Stimulated activated CD8-positive, alpha-beta memory T cell treated with anti-CD3 and anti-CD28 coated beads, Interleukin-2, amount 100 ng/mL, for 48 hours (primary cell): Measurements from ENCODE around the gene DNAH1.

Experiments used
- DNase-seq, 2 donors: peaks; one replicate each; pipeline ENCODE4 v3.0.0-alpha.2; 2020; ENCODE audit warnings: low read depth in 2 of 2

The DNAH1 gene

GRCh38 chr3:52357151-52358080, 41.3 kb downstream of the DNAH1 start:
- DNase-seq: no peak

- DNase-seq: no peak
Measured at GRCh38 chr3:52358362-52358940, 42.3 kb downstream of the DNAH1 start.

- no peak for DNase-seq
Measured at GRCh38 chr3:52359116-52359855, 43.2 kb downstream of the DNAH1 start.

GRCh38 chr3:52361011-52361410, 44.9 kb downstream of the DNAH1 start:
- no peak for DNase-seq

GRCh38 chr3:52361454-52361853, 45.3 kb downstream of the DNAH1 start:
- DNase-seq: no peak

GRCh38 chr3:52361898-52362297, 45.8 kb downstream of the DNAH1 start:
- no peak for DNase-seq

GRCh38 chr3:52364322-52365035, 48.4 kb downstream of the DNAH1 start:
- no peak for DNase-seq

- DNase-seq: no peak
Measured at GRCh38 chr3:52366527-52366926, 50.4 kb downstream of the DNAH1 start.

GRCh38 chr3:52367891-52368880, 52.1 kb downstream of the DNAH1 start:
- DNase-seq: no peak

GRCh38 chr3:52370531-52370930, 54.4 kb downstream of the DNAH1 start:
- no peak for DNase-seq

GRCh38 chr3:52372822-52373504, 56.8 kb downstream of the DNAH1 start:
- DNase-seq: no peak

- no peak for DNase-seq
Measured at GRCh38 chr3:52373676-52374075, 57.6 kb downstream of the DNAH1 start.

GRCh38 chr3:52374173-52374572, 58.1 kb downstream of the DNAH1 start:
- no peak for DNase-seq

GRCh38 chr3:52379610-52380009, 63.5 kb downstream of the DNAH1 start:
- DNase-seq: no peak

- no peak for DNase-seq
Measured at GRCh38 chr3:52380023-52380422, 63.9 kb downstream of the DNAH1 start.

GRCh38 chr3:52381623-52382022, 65.5 kb downstream of the DNAH1 start:
- no peak for DNase-seq

GRCh38 chr3:52383446-52383845, 67.3 kb downstream of the DNAH1 start:
- no peak for DNase-seq

- no peak for DNase-seq
Measured at GRCh38 chr3:52384019-52384761, 68.1 kb downstream of the DNAH1 start.

GRCh38 chr3:52385157-52385556, 69.0 kb downstream of the DNAH1 start:
- no peak for DNase-seq
